ENCODE measurements around the gene SNX32.

The SNX32 gene

GRCh38 chr11:65894034-65894591 is 60.4 kb downstream of the SNX32 start:
- peak; percentile 56 for DNase-seq
- in situ Hi-C loops (cut with MboI; ENCODE audit: low pct_unique_long_range_greater_than_20kb, low sequenced_read_pairs), result no loop called here

GRCh38 chr11:65895482-65895981 is 61.8 kb downstream of the SNX32 start:
- DNase-seq, result no peak
- in situ Hi-C loops (cut with MboI; ENCODE audit: low pct_unique_long_range_greater_than_20kb, low sequenced_read_pairs), result no loop called here

GRCh38 chr11:65896034-65896999 is 62.6 kb downstream of the SNX32 start:
- in situ Hi-C loops (cut with MboI; ENCODE audit: low pct_unique_long_range_greater_than_20kb, low sequenced_read_pairs), result no loop called here

GRCh38 chr11:65897020-65897471 is 63.3 kb downstream of the SNX32 start:
- in situ Hi-C loops (cut with MboI; ENCODE audit: low pct_unique_long_range_greater_than_20kb, low sequenced_read_pairs), result no loop called here
- no peak for DNase-seq

More at GRCh38 chr11:65896034-65896999, 62.6 kb downstream of the SNX32 start:
- DNase-seq, result no peak

GRCh38 chr11:65898656-65899355 is 65.0 kb downstream of the SNX32 start:
- no peak for DNase-seq
- in situ Hi-C loops (cut with MboI; ENCODE audit: low pct_unique_long_range_greater_than_20kb, low sequenced_read_pairs), result no loop called here

GRCh38 chr11:65899356-65900124 is 65.8 kb downstream of the SNX32 start:
- in situ Hi-C loops (cut with MboI; ENCODE audit: low pct_unique_long_range_greater_than_20kb, low sequenced_read_pairs), result no loop called here
- peak; percentile 74 for DNase-seq

GRCh38 chr11:65900125-65900898 is 66.5 kb downstream of the SNX32 start, which contains the start of gene FOSL1:
Gene FOSL1 (minus strand): TSS chr11:65900388. CDS start chr11:65900339, 49 bp downstream.
- DNase-seq, result peak; percentile 95
- in situ Hi-C loops (cut with MboI; ENCODE audit: low pct_unique_long_range_greater_than_20kb, low sequenced_read_pairs), result no loop called here

- no peak for DNase-seq
- in situ Hi-C loops (cut with MboI; ENCODE audit: low pct_unique_long_range_greater_than_20kb, low sequenced_read_pairs), result no loop called here
Measured at GRCh38 chr11:65900899-65901180, 67.1 kb downstream of the SNX32 start.

- peak; percentile 32 for DNase-seq
- in situ Hi-C loops (cut with MboI; ENCODE audit: low pct_unique_long_range_greater_than_20kb, low sequenced_read_pairs), result no loop called here
Measured at GRCh38 chr11:65903068-65903481, 69.3 kb downstream of the SNX32 start.
